Smooth muscle cell (in vitro differentiated cells): ENCODE measurements around the gene POU3F2. TPM values are rescaled to one million over a fixed set of nuclear protein-coding genes. Genes with fewer than 3 reads are reported as not detected.

Experiments
- DNase-seq: peaks from one replicate; lab custom pipeline; 2025; ENCODE audit not compliant: unreplicated experiment; lab: John Stamatoyannopoulos, UW
- H2AFZ ChIP-seq: fragments of 200-600 bp; sonication (generic); 2 replicates; pipeline ENCODE4 v1.6.0; 2016; ENCODE audit warnings: antibody characterized with exemption, low read depth, mild to moderate bottlenecking
- H3F3A ChIP-seq: fragments of 200-600 bp; sonication (generic); 2 replicates; pipeline ENCODE4 v1.6.0; 2017; ENCODE audit warnings: antibody characterized with exemption, low read depth
- H3K27ac ChIP-seq: fragments of 200-600 bp; sonication (generic); 2 replicates; pipeline ENCODE4 v1.5.1; 2016; ENCODE audit warnings: low read depth, mild to moderate bottlenecking
- H3K27me3 ChIP-seq: fragments of 200-600 bp; sonication (generic); 2 replicates; pipeline ENCODE4 v1.6.1; 2016; ENCODE audit warnings: low read depth, mild to moderate bottlenecking
- H3K36me3 ChIP-seq: fragments of 200-600 bp; sonication (generic); 2 replicates; pipeline ENCODE4 v1.5.1; 2016; ENCODE audit warnings: low read depth
- H3K4me1 ChIP-seq: fragments of 200-600 bp; sonication (generic); 2 replicates; pipeline ENCODE4 v1.5.1; 2016; ENCODE audit warnings: low read depth
- H3K4me2 ChIP-seq: fragments of 200-600 bp; sonication (generic); 2 replicates; pipeline ENCODE4 v1.6.0; 2016; ENCODE audit warnings: mild to moderate bottlenecking
- H3K4me3 ChIP-seq: fragments of 200-600 bp; sonication (generic); 2 replicates; pipeline ENCODE4 v1.5.1; 2016; ENCODE audit warnings: mild to moderate bottlenecking
- H3K79me2 ChIP-seq: fragments of 200-600 bp; sonication (generic); 2 replicates; pipeline ENCODE4 v1.6.0; 2016; ENCODE audit warnings: low read depth, mild to moderate bottlenecking
- H3K9ac ChIP-seq: fragments of 200-600 bp; sonication (generic); 2 replicates; pipeline ENCODE4 v1.6.0; 2016; ENCODE audit warnings: low read depth
- H3K9me3 ChIP-seq: fragments of 200-600 bp; sonication (generic); replicated peaks from 2 replicates; pipeline ENCODE4 v1.5.1; 2016; ENCODE audit warnings: low read depth
- H4K20me1 ChIP-seq: fragments of 200-600 bp; sonication (generic); 2 replicates; pipeline ENCODE4 v1.6.0; 2016; ENCODE audit warnings: low read depth
- WGBS: methylation state at CpG from one replicate; pipeline ENCODE4 v1.1.7; 2016; ENCODE audit warnings: low lambda C conversion rate; 5-methylcytosine and 5-hydroxymethylcytosine counted together
- polyA plus RNA-seq: library from polyadenylated mRNA; unstranded; fragments of >200 nt; fragmentation: Nextera tagmentation; extraction: Ambion mirVana; gene quantifications from 2 replicates; pipeline ENCODE4 v1.2.1, GENCODE V29; 2016
- total RNA-seq: library from RNA; depleted of rRNA; stranded (reverse); fragments of >200 nt; gene quantifications from 2 replicates; pipeline ENCODE4 v1.2.3, GENCODE V29; 2014
- TF ChIP-seq, protein P1 (sequence below): fragments of 200-600 bp; sonication (generic); IDR thresholded peaks from 2 replicates; pipeline ENCODE4 v1.5.1; 2017; ENCODE audit warnings: borderline replicate concordance, mild to moderate bottlenecking, antibody characterized with exemption; ENCODE audit not compliant: insufficient read depth, poor library complexity, severe bottlenecking

POU3F2 gene
- total and polyA plus RNA-seq, 2 experiments from 2014 or later: not detected

- Histone ChIP-seq H3K4me3 (peak overlapping the region; percentile 55), H3K27ac (no peak overlapping the region), H3F3A (no peaks in the 10 kb centered on the region), H3K27me3 (peaks cover 97% of the 10 kb centered on the region), H3K4me2 (peak overlapping the region; percentile 82), H3K4me1 (peaks cover 26% of the 10 kb centered on the region), H4K20me1 (no peaks in the 10 kb centered on the region), H3K36me3 (no peaks in the 10 kb centered on the region), H3K79me2 (no peaks in the 10 kb centered on the region), H3K9me3 (no peaks in the 10 kb centered on the region), H2AFZ (no peak overlapping the region), H3K9ac (no peak overlapping the region)
- TF ChIP-seq, protein P1, sequence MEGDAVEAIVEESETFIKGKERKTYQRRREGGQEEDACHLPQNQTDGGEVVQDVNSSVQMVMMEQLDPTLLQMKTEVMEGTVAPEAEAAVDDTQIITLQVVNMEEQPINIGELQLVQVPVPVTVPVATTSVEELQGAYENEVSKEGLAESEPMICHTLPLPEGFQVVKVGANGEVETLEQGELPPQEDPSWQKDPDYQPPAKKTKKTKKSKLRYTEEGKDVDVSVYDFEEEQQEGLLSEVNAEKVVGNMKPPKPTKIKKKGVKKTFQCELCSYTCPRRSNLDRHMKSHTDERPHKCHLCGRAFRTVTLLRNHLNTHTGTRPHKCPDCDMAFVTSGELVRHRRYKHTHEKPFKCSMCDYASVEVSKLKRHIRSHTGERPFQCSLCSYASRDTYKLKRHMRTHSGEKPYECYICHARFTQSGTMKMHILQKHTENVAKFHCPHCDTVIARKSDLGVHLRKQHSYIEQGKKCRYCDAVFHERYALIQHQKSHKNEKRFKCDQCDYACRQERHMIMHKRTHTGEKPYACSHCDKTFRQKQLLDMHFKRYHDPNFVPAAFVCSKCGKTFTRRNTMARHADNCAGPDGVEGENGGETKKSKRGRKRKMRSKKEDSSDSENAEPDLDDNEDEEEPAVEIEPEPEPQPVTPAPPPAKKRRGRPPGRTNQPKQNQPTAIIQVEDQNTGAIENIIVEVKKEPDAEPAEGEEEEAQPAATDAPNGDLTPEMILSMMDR: no peak
- DNase-seq: no peak
- 3% methylated on average over 59 of the region's 59 CpGs for WGBS
These were observed 1.9 kb upstream of the POU3F2 start for GRCh38 chr6:98832284-98833056.

GRCh38 chr6:98833057-98833306 is 1.4 kb upstream of the POU3F2 start:
- under 1% methylated on average over 26 of the region's 26 CpGs for WGBS
- H3K36me3 ChIP-seq: no peaks in the 10 kb centered on the region
- no peak overlapping the region for H3K9ac ChIP-seq
- H3K4me1 ChIP-seq: peaks cover 27% of the 10 kb centered on the region
- TF ChIP-seq, protein P1: no peak
- no peak overlapping the region for H2AFZ ChIP-seq
- no peak for DNase-seq
- no peaks in the 10 kb centered on the region for H3K79me2 ChIP-seq
- H3K27ac ChIP-seq: no peak overlapping the region
- H3K4me2 ChIP-seq: peak overlapping the region; percentile 82
- peaks cover 97% of the 10 kb centered on the region for H3K27me3 ChIP-seq
- H3F3A ChIP-seq: no peaks in the 10 kb centered on the region
- no peaks in the 10 kb centered on the region for H3K9me3 ChIP-seq
- peak overlapping the region; percentile 55 for H3K4me3 ChIP-seq
- H4K20me1 ChIP-seq: no peaks in the 10 kb centered on the region

- Histone ChIP-seq H3F3A (no peaks in the 10 kb centered on the region), H3K4me2 (peak overlapping the region; percentile 82), H3K27ac (no peak overlapping the region), H2AFZ (peak overlapping the region; percentile 81), H3K36me3 (no peaks in the 10 kb centered on the region), H3K27me3 (peaks cover 97% of the 10 kb centered on the region), H3K9me3 (no peaks in the 10 kb centered on the region), H3K9ac (no peak overlapping the region), H4K20me1 (no peaks in the 10 kb centered on the region), H3K79me2 (no peaks in the 10 kb centered on the region), H3K4me1 (peaks cover 24% of the 10 kb centered on the region), H3K4me3 (peak overlapping the region; percentile 55)
- 1% methylated on average over 42 of the region's 42 CpGs for WGBS
- DNase-seq: no peak
- TF ChIP-seq, protein P1: no peak
These were observed 891 bp upstream of the POU3F2 start for GRCh38 chr6:98833307-98834059.
